ENCODE results near the gene ARFIP1.
"Not testable (repeated sequence)": the region's sequence is repeated elsewhere in the genome, so short reads cannot be mapped to it uniquely, and the experiment has no call there.

Gene ARFIP1

DNA sequence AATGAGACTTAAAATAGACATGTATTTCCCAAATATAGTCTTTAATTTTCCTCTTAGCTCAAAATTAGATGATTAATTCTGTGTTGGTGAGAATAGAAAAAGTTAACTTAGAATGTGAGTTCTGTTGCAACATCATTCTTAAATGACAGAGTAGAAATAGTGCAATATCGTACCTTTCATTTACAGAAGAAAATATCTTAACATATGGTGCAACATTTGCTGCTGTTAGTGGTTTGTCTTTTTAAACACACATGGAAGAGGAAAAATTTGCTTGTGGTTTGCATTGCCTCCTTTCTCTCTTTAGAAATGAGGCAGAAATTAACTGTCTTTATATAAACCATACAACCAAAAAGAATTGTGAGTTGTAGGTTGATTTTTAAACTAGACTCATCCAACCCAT, 117.1 kb downstream of the ARFIP1 start:
- no peak for DNase-seq (ENCODE audit: low read depth in 2 of 2)

GRCh38 chr4:152898133-152898532, 118.4 kb downstream of the ARFIP1 start:
- DNase-seq (ENCODE audit: low read depth in 2 of 2): not testable (repeated sequence)

DNA sequence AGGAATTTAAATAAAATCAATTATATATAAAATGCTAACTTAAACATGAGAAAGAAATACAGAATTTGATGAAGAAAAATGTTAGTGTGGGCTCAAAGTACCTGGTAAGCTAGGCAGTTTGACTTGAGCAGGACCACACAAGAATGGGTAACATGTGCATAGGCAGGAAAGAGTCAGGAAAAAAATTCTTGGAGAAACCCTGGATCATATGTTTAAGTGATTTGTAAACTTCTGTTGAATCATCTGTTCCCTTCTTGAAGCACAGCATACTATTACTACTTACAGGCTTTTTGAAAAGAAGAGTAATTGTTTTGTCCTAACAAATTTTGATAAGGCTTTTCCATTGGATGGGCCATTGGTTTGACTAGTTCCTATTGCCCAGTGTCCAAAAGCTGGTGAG, 118.9 kb downstream of the ARFIP1 start:
- no peak for DNase-seq (ENCODE audit: low read depth in 2 of 2)

GRCh38 chr4:152900395-152900794, 120.6 kb downstream of the ARFIP1 start:
- no peak for DNase-seq (ENCODE audit: low read depth in 2 of 2)

DNA sequence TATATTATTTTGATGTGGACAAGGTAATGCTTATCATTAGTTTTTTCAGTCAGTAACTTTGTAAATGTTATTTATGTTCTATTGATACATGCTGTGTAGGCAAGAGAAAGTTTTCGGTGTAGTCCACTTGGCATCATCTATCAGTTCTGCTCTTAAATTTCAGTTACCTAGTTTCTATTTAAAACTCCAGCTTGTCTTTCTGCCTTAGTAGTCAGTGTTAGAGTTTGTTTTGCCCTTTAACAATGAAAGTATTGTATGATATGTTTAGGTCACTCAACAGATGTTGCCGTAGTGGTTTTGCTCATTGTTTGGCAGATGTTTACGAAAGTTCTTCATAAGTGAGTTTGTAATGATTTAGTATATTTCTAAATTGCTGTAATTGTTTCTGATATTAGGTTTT, 121.5 kb downstream of the ARFIP1 start:
- no peak for DNase-seq (ENCODE audit: low read depth in 2 of 2)

DNA sequence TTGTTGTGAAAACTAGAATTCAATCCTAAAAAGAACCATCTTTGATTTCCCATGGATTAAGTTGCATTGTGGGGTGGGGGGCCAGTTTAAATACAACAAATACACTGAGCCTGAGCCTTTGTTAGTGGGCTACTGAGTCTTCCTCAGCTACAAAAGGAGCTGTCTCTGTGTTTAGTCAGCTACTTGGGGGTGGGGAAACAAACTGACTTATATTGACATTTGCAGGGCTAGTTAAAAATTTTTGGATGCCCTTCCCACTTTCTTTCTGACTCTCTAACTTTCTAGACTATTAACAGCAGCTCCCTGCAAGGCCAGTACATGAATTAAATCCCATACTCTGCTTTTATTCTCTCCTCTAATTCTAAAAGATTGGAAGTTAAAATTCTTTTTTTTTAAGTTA, 123.9 kb downstream of the ARFIP1 start:
- DNase-seq (ENCODE audit: low read depth in 2 of 2): no peak

DNA sequence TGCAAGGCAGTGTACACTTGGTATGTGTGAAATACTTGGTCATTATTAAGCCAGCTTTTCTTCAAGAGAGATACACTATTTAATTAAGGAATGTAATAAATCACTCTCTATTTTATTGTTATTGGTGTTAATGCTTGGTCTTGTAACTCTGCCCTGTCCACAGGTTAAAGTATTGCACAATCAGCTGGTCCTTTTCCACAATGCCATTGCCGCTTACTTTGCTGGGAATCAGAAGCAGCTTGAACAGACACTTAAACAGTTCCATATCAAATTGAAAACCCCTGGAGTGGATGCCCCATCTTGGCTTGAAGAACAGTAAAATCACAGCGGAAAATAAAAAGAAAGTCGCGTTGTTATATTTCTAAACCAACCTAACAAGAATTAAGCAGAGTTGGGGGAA, 130.1 kb downstream of the ARFIP1 start:
- no peak for DNase-seq (ENCODE audit: low read depth in 2 of 2)

- DNase-seq (ENCODE audit: low read depth in 2 of 2): no peak
Measured at GRCh38 chr4:152910521-152910920, 130.8 kb downstream of the ARFIP1 start.

DNA sequence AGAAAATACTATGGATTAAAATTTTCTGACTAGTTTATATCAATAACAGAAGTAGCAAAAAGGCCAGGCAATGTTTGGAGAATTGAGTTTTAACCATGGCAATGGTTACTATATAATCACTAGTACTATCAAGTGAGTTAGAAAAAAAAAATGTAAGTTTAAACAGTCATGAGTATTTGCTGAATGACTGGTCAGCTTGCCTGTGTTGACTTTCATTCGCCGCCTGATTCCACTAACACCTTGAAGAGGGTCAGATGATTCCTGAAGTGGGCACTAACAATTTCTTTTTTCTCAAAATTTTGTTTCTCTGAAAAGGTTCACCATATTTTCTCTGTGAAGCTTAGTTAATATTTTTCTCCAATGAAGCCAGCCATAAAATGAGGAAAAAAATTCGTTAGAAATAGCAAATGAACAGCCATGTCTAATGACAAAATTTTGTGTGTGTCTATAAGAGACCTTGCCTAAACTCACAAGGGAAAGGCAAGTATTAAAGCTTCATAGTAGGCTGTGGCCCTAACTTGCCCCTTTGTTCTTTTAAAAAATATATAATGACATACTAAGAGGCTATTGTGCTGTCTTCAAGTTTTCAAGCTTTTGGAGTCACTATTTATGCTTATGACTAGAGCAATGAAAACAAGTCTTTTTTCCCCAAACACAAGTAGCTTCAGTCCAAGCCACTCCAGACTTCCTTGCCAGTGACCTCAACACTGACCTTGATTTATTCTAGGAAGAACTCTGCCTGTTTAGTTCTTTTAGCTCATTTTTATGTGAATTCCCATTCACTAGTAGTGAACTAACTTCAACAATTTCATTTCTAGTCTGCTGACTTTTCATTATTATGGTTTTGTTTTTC, 138.0 kb downstream of the ARFIP1 start:
- no peak for DNase-seq (ENCODE audit: low read depth in 2 of 2)

- DNase-seq (ENCODE audit: low read depth in 2 of 2): no peak
Measured at GRCh38 chr4:152919826-152920225, 140.1 kb downstream of the ARFIP1 start.

GRCh38 chr4:152920768-152921167, 141.0 kb downstream of the ARFIP1 start:
- DNase-seq (ENCODE audit: low read depth in 2 of 2): no peak

GRCh38 chr4:152921284-152921683, 141.5 kb downstream of the ARFIP1 start:
- no peak for DNase-seq (ENCODE audit: low read depth in 2 of 2)

DNA sequence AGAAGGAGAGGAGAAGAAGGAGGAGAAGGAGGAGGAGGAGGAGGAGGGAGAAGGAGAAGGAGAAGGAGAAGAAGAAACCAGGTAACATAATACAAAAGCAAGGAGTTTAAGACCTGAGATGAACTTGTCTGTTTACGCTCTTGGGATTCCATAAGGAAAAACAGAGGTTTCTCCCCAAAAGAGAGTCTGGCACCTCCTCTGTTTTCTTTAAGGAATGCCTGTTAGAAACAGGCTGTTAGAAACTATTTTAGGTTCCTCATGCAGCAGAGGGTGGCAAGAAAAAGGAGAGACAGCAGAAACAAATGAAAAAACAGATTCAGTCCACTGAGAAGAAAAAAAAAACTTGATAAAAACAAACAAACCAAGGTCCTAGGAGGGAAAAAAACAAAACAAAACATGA, 146.1 kb downstream of the ARFIP1 start:
- no peak for DNase-seq (ENCODE audit: low read depth in 2 of 2)

- DNase-seq (ENCODE audit: low read depth in 2 of 2): no peak
Measured at GRCh38 chr4:152926959-152927358, 147.2 kb downstream of the ARFIP1 start.

DNA sequence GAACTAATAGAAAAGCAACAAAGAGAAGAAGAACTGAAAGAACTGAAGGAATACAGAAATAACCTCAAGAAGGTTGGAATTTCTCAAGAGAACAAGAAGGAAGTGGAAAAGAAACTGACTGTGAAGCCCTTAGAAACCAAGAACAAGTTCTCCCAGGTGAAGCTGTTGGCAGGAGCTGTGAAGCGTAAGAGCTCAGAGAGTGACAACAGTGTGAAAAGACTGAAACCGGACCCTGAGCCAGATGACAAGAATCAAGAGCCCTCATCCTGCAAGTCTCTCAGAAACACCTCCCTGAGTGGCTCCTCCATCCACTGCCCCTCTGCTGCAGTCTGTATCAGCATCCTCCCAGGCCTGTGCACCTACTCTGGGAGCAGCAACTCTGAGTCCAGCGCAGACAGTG, 148.0 kb downstream of the ARFIP1 start:
- DNase-seq (ENCODE audit: low read depth in 2 of 2): no peak

DNA sequence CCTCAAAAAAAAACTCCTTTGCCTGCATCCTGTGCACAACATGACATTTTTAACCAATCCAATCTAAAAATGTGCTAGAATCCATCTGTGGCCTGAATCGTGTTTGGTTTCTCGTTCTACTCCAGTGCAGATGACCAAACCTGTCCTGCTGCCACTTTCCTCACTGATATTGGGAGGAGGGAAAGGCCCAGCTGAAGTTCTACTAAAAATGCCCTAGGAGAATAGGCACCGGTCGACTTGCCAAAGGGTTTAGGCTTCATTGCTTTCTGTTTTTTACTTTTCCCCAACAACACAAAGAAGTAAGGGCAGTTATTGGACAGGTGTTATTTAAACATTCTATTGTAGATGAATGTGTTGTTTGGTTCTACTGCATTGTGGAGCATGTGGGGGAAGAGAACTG, 148.5 kb downstream of the ARFIP1 start:
- no peak for DNase-seq (ENCODE audit: low read depth in 2 of 2)

DNA sequence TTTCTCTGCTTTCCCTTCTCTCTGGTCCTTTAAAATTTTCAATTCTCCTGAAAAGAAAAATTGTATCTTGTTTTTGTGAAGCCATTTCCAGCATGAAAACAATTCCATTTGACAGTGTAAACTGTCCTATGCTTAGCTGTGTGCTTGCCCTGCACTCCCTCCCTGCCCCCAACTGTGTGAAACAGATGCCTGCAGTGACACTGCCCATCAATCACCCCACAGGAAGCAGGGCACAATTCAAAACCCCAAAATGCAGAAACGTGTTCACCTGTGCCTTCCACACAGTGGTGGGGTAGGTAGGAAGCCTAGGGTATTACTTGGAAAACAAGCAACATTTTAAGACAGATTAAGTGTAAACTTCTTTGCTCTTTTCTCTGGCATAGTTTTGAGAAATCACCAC, 150.1 kb downstream of the ARFIP1 start:
- DNase-seq (ENCODE audit: low read depth in 2 of 2): no peak

GRCh38 chr4:152935143-152935542, 155.4 kb downstream of the ARFIP1 start:
- no peak for DNase-seq (ENCODE audit: low read depth in 2 of 2)

- no peak for DNase-seq (ENCODE audit: low read depth in 2 of 2)
Measured at GRCh38 chr4:152935631-152936445, 156.1 kb downstream of the ARFIP1 start, which contains the start of gene FHDC1. TSS of gene FHDC1 (plus strand) at chr4:152936323. CDS start at chr4:152943058, 6,735 bp downstream.

GRCh38 chr4:152936446-152937335, 156.9 kb downstream of the ARFIP1 start:
- no peak for DNase-seq (ENCODE audit: low read depth in 2 of 2)

DNA sequence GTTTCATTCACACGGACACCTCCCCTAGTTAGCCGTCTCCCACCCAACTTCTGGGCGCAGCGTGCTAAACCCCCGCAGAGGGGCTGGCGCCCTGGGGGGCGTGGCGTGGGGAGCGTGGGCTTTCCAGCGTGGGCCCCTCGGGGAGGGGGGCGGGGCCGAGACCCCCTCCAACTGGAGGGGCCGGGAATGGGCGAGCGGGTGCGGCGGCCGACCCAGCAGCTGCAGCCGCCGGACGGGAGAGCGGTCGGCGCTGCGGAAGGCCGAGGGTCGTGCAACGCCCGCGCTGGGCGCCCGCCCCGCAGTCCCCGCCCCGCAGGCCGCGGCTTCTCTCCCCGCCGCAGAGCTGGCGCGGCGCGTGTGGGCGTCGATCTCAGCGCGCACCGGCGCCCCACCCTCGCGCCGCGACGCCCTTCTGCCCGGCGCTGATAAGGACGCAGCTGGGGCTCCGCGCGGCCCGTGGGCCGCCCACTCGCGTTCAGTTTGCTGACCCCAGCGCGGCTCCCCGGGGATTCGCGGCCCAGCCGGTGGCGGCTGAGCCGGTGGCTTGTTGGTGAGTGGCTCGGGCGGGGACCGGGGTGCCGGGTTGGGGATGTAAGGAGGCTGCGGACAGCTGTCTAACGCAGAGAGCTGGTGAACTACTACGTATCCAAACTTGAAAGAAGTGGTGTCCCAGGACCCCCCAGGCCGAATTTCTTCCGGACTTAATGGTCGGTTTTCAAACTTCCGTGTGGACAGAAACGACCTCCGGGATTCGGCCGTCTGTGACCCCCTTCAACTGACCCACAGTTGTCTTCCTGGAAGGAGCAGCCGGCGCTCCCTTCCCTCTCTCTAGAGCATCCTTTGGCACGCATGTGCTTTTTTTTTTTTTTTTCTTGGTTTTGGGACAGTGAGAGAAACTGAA, 157.8 kb downstream of the ARFIP1 start:
- no peak for DNase-seq (ENCODE audit: low read depth in 2 of 2)

Measured in stimulated activated CD8-positive, alpha-beta memory T cell treated with anti-CD3 and anti-CD28 coated beads, Interleukin-15, amount 100 ng/mL, for 4 hours (primary cell).